ENCODE data around the gene TMEM132C. TPM values are rescaled to one million over a fixed set of nuclear protein-coding genes. Genes with fewer than 3 reads are reported as not detected.

Gene TMEM132C
- total and polyA plus RNA-seq, 2 of the 4 experiments (the other 2 are of a cell fraction): not detected

- Histone ChIP-seq H3K4me3 (ENCODE audit: insufficient read depth, low read depth, low read length) (no peak overlapping the region), H3K4me1 (ENCODE audit: control insufficient read depth, insufficient read depth, low read length) (no peaks in the 10 kb centered on the region), H2BK5ac (ENCODE audit: low read depth, low read length, poor library complexity, severe bottlenecking) (no peak overlapping the region), H3K9me3 (ENCODE audit: control insufficient read depth, insufficient read depth, low read length) (peaks cover 27% of the 10 kb centered on the region), H3K36me3 (ENCODE audit: control insufficient read depth, insufficient read depth, low read length) (no peaks in the 10 kb centered on the region), H3K23ac (ENCODE audit: low read depth, low read length) (no peak overlapping the region), H4K20me1 (ENCODE audit: insufficient read depth, low read length) (no peaks in the 10 kb centered on the region), H2AFZ (replicated peaks; ENCODE audit: low read length, poor library complexity) (peak overlapping the region; percentile 11), H2BK20ac (ENCODE audit: low read depth, low read length) (no peak overlapping the region), H3K27ac (ENCODE audit: insufficient read depth, low read length) (no peak overlapping the region), H3K27me3 (ENCODE audit: control insufficient read depth, insufficient read depth, low read length) (no peaks in the 10 kb centered on the region), H2BK15ac (ENCODE audit: low read depth, low read length) (no peak overlapping the region), H3K4me2 (ENCODE audit: low read depth, low read length) (no peak overlapping the region), H3K9ac (ENCODE audit: low read depth, low read length) (no peak overlapping the region), H3K9me1 (ENCODE audit: insufficient read depth, low read length) (no peaks in the 10 kb centered on the region), H3K4ac (ENCODE audit: low read depth, low read length) (no peak overlapping the region), H3K56ac (ENCODE audit: extremely low read depth, insufficient read depth, low read length) (no peak overlapping the region), H2AK9ac (replicated peaks; ENCODE audit: low read depth, low read length, poor library complexity) (no peak overlapping the region), H4K8ac (ENCODE audit: low read depth in 2 of 2, low read length in 2 of 2) (no peak overlapping the region), H2BK120ac (ENCODE audit: low read depth, low read length) (no peak overlapping the region), H3K14ac (replicated peaks; ENCODE audit: low read depth, low read length) (no peak overlapping the region), H2AK5ac (ENCODE audit: low read depth, low read length) (no peak overlapping the region), H3K18ac (ENCODE audit: low read depth, low read length) (no peak overlapping the region), H3K79me1 (ENCODE audit: low read depth in 1 of 2, low read length in 2 of 2) (no peaks in the 10 kb centered on the region), H4K91ac (ENCODE audit: insufficient read depth, low read depth, low read length) (no peak overlapping the region), H4K5ac (ENCODE audit: low read depth, low read length) (no peak overlapping the region)
- WGBS, 2 experiments (ENCODE audit: extremely low coverage in 2 of 2, insufficient read length in 1 of 2): 60% methylated on average over 5 of the region's 9 CpGs; no CpG with 5 or more reads in 1 of the 2 experiments
- dilution Hi-C loops (cut with HindIII; ENCODE audit: low sequenced_read_pairs, unreplicated experiment): no loop called here
- TF ChIP-seq NFE2L2 (IDR thresholded peaks at IDR 0.05; ENCODE audit: low read depth, low read length): no peak
- TF ChIP-seq RCOR1 (IDR thresholded peaks at IDR 0.05; ENCODE audit: insufficient replicate concordance, low read length): no peak
- no peak for TF ChIP-seq CTCF (conservative IDR thresholded peaks at IDR 0.05; ENCODE audit: low read depth, low read length)
- ATAC-seq (ENCODE audit: low read depth) (no peak), DNase-seq (no peak)
- ChIA-PET CTCF (no interaction called here), POLR2A (ENCODE audit: unreplicated experiment) (no interaction called here)
- BruUV-seq (replicated peaks): no TSS peak
- intact Hi-C loops (cut with micrococcal nuclease): no loop called here
- in situ Hi-C loops (cut with MboI; ENCODE audit: low sequenced_read_pairs): no loop called here
Measured at GRCh38 chr12:128627659-128628058, 360.7 kb downstream of the TMEM132C start.

All from IMR-90 (cell line).